M059J (cell line): ENCODE measurements around the gene HMG20B. TPM values are rescaled to one million over a fixed set of nuclear protein-coding genes. Genes with fewer than 3 reads are reported as not detected.
"Not testable (repeated sequence)": the region's sequence is repeated elsewhere in the genome, so short reads cannot be mapped to it uniquely, and the experiment has no call there.

Source experiments
- DNase-seq: peaks from one replicate; pipeline ENCODE4 v3.0.0-alpha.2; 2012; ENCODE audit warnings: low read depth
- total RNA-seq: library from RNA; depleted of rRNA; stranded (reverse); fragments of >200 nt; shearing (Covaris generic); gene quantifications from 2 replicates; pipeline ENCODE4 v1.2.3, GENCODE V29; 2014; rRNA removed

HMG20B gene
- total RNA-seq: 112 and 151 TPM in 2 replicates

GRCh38 chr19:3572855-3573161 lies at the start of gene HMG20B:
Gene HMG20B, plus strand, starts transcription at chr19:3572944. Its CDS starts 366 bp downstream, at chr19:3573310.
- no peak for DNase-seq

- DNase-seq: no peak
These were observed 49.2 kb upstream of the HMG20B start for GRCh38 chr19:3523361-3524077.

- no peak for DNase-seq
These were observed 48.5 kb upstream of the HMG20B start for GRCh38 chr19:3524078-3524842.

- no peak for DNase-seq
These were observed 47.8 kb upstream of the HMG20B start for GRCh38 chr19:3524904-3525451.

GRCh38 chr19:3526507-3527237 lies 46.1 kb upstream of the HMG20B start:
- DNase-seq: no peak

GRCh38 chr19:3527238-3527910 lies 45.4 kb upstream of the HMG20B start:
- no peak for DNase-seq

- DNase-seq: no peak
These were observed 44.7 kb upstream of the HMG20B start for GRCh38 chr19:3528080-3528479.

GRCh38 chr19:3528539-3529211 lies 44.1 kb upstream of the HMG20B start:
- DNase-seq: no peak

GRCh38 chr19:3529299-3529698 lies 43.4 kb upstream of the HMG20B start:
- not testable (repeated sequence) for DNase-seq

- DNase-seq: no peak
These were observed 42.4 kb upstream of the HMG20B start for GRCh38 chr19:3530389-3530788.

GRCh38 chr19:3531716-3532115 lies 41.0 kb upstream of the HMG20B start:
- DNase-seq: no peak

- no peak for DNase-seq
These were observed 40.5 kb upstream of the HMG20B start for GRCh38 chr19:3532154-3532786.

- DNase-seq: no peak
These were observed 39.7 kb upstream of the HMG20B start for GRCh38 chr19:3533033-3533432.

GRCh38 chr19:3533563-3534216 lies 39.1 kb upstream of the HMG20B start:
- no peak for DNase-seq

- DNase-seq: no peak
These were observed 38.1 kb upstream of the HMG20B start for GRCh38 chr19:3534375-3535234.

- no peak for DNase-seq
These were observed 37.6 kb upstream of the HMG20B start for GRCh38 chr19:3535235-3535535.

GRCh38 chr19:3535563-3535965 lies 37.2 kb upstream of the HMG20B start:
- no peak for DNase-seq

- DNase-seq: no peak
These were observed 36.8 kb upstream of the HMG20B start for GRCh38 chr19:3535981-3536380.

- no peak for DNase-seq
These were observed 36.2 kb upstream of the HMG20B start for GRCh38 chr19:3536429-3537100.
